ENCODE results near the gene SPATA13.

DNA sequence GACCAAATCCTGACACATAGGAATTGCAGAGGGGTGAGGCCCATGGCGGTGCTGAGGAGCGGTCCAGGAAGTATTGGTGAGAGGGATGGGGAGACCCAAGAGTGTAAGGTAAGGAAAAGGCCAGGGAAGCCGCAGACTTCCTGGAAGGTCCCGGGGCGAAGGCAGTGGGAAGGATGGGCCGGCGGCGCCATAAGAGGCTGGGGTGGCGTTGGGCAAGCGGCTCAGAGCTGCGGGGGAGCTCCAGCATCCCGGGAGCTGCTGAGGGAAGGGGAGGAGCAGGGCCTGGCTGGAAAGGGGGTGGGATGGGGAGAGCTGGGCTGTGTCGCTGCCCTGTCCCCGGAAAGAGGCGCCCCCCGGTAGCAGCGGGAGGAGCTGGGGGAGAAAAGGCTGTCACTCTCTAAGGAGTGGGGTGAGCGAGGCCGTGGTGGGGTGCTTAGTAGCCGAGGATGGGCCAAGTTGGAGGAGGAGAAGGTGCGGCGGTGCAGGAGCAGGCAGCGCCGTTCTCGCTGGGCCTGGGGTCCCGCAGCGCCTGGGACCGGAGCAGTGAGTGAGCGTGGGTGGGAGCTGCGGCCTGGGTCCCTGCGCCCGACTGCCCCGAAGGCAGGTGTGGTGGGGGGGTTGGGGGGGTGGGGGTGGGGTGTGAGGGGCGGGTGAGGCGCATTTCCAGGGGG lies 179.6 kb downstream of the SPATA13 start:
- TF ChIP-seq CTCF (IDR thresholded peaks at IDR 0.05) (no peak), POLR2A (IDR thresholded peaks at IDR 0.05) (no peak)
